ENCODE data around the gene HM13.

- TF ChIP-seq BACH1 (tag; IDR thresholded peaks at IDR 0.05) (no peak), TCF7 (IDR thresholded peaks at IDR 0.05; ENCODE audit: borderline replicate concordance) (no peak), MCM7 (IDR thresholded peaks at IDR 0.05) (no peak), JUND (IDR thresholded peaks at IDR 0.05; ENCODE audit: borderline replicate concordance, low read depth, low read length) (no peak), JUND (tag; IDR thresholded peaks at IDR 0.05; ENCODE audit: borderline replicate concordance, low read depth, low read length) (no peak), POLR2A (conservative IDR thresholded peaks at IDR 0.05) (no peak), SIN3A (IDR thresholded peaks at IDR 0.05; ENCODE audit: borderline replicate concordance in 2 of 2, control insufficient read depth in 1 of 2, low read depth in 2 of 2, low read length in 2 of 2) (no peak)
- TF ChIP-seq, protein P1, sequence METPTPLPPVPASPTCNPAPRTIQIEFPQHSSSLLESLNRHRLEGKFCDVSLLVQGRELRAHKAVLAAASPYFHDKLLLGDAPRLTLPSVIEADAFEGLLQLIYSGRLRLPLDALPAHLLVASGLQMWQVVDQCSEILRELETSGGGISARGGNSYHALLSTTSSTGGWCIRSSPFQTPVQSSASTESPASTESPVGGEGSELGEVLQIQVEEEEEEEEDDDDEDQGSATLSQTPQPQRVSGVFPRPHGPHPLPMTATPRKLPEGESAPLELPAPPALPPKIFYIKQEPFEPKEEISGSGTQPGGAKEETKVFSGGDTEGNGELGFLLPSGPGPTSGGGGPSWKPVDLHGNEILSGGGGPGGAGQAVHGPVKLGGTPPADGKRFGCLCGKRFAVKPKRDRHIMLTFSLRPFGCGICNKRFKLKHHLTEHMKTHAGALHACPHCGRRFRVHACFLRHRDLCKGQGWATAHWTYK (CRISPR knock-in tag; IDR thresholded peaks at IDR 0.05) = no peak
Observed at GRCh38 chr20:31597481-31597855, 83.2 kb downstream of the HM13 start.
